GM19372 (cell line): ENCODE results near the gene LARGE1.

Experiments
- ATAC-seq: cut with Tn5 transposase; IDR thresholded peaks from one replicate; pipeline ENCODE4 v1.9.1; 2021; ENCODE audit warnings: mild to moderate bottlenecking, low read depth, moderate library complexity; ENCODE audit not compliant: unreplicated experiment

Gene LARGE1

GRCh38 chr22:33920197-33920540 lies at the start of gene LARGE1:
Gene LARGE1, minus strand, starts transcription at chr22:33920476.
- ATAC-seq, result peak; percentile 15

GRCh38 chr22:33969045-33969444 lies 48.8 kb upstream of the LARGE1 start:
- ATAC-seq, result no peak

- no peak for ATAC-seq
Measured at GRCh38 chr22:33964121-33964520, 43.8 kb upstream of the LARGE1 start.

GRCh38 chr22:33962409-33962808 lies 42.1 kb upstream of the LARGE1 start:
- no peak for ATAC-seq

GRCh38 chr22:33958741-33959140 lies 38.5 kb upstream of the LARGE1 start:
- no peak for ATAC-seq

- no peak for ATAC-seq
Measured at GRCh38 chr22:33957086-33957485, 36.8 kb upstream of the LARGE1 start.

GRCh38 chr22:33952776-33953175 lies 32.5 kb upstream of the LARGE1 start:
- ATAC-seq, result no peak

GRCh38 chr22:33940741-33941140 lies 20.5 kb upstream of the LARGE1 start:
- no peak for ATAC-seq

GRCh38 chr22:33932997-33933396 lies 12.7 kb upstream of the LARGE1 start:
- no peak for ATAC-seq

- no peak for ATAC-seq
Measured at GRCh38 chr22:33931406-33931805, 11.1 kb upstream of the LARGE1 start.

GRCh38 chr22:33927752-33928151 lies 7.5 kb upstream of the LARGE1 start:
- no peak for ATAC-seq

- no peak for ATAC-seq
Measured at GRCh38 chr22:33925194-33925593, 4.9 kb upstream of the LARGE1 start.

- ATAC-seq, result no peak
Measured at GRCh38 chr22:33923660-33924246, 3.5 kb upstream of the LARGE1 start.

- ATAC-seq, result no peak
Measured at GRCh38 chr22:33923033-33923432, 2.8 kb upstream of the LARGE1 start.

- ATAC-seq, result no peak
Measured at GRCh38 chr22:33922349-33922681, 2.0 kb upstream of the LARGE1 start.

- ATAC-seq, result no peak
Measured at GRCh38 chr22:33921525-33922348, 1.5 kb upstream of the LARGE1 start.

- ATAC-seq, result peak; percentile 64
Measured at GRCh38 chr22:33920927-33921524, 750 bp upstream of the LARGE1 start.

- peak; percentile 10 for ATAC-seq
Measured at GRCh38 chr22:33919391-33920196, 682 bp downstream of the LARGE1 start.

- ATAC-seq, result no peak
Measured at GRCh38 chr22:33918676-33919365, 1.5 kb downstream of the LARGE1 start.

GRCh38 chr22:33917744-33918406 lies 2.4 kb downstream of the LARGE1 start:
- no peak for ATAC-seq
